K562 (cell line): ENCODE results near the gene MYO3B. TPM values are rescaled to one million over a fixed set of nuclear protein-coding genes. Genes with fewer than 3 reads are reported as not detected.

ENCODE experiments used
- ATAC-seq: fragments of 200-7000 bp; cut with Tn5 transposase; 3 replicates; pipeline ENCODE4 v1.9.1; 2020; ENCODE audit warnings: moderate library complexity
- BruUV-seq: library from RNA; stranded (reverse); fragments of 400-500 nt; replicated peaks from 2 replicates; lab custom pipeline; 2021; lab: Mats Ljungman, UMichigan
- CTCF ChIA-PET: fragments of 300-600 bp; formaldehyde crosslinking; extraction: SDS; loops from one replicate; lab custom pipeline; 2021; ENCODE audit warnings: low intra/inter-chr PET ratio; lab: Yijun Ruan, JAX
- POLR2A ChIA-PET: fragments of 300-600, 350-650 bp; sonication (Branson Sonifier 250); formaldehyde crosslinking; extraction: SDS; loops from one replicate; lab custom pipeline; 2021; ENCODE audit warnings: antibody characterized with exemption, inconsistent platforms; lab: Yijun Ruan, JAX
- DNase-seq, 4 experiments: peaks; one replicate each; pipeline versions ENCODE4 v3.0.0 to v3.0.0-alpha.2; 2011 to 2018; ENCODE audit warnings: low spot score in 3 of 4, mixed read lengths in 3 of 4; ENCODE audit errors: extremely low read depth in 1 of 4
- FAIRE-seq: peaks from 2 replicates; lab custom pipeline; 2011; peaks lifted over from hg19 to GRCh38; lab: Jason Lieb, UNC
- H2AFZ ChIP-seq: 2 replicates; pipeline ENCODE4 v1.6.0; 2011; ENCODE audit warnings: low read depth, low read length, control low read depth, inconsistent platforms
- H3K27ac ChIP-seq: fragments of 200-600 bp; 3 replicates; pipeline ENCODE4 v1.8.0; 2011; ENCODE audit warnings: low read depth, mild to moderate bottlenecking, control low read depth, inconsistent platforms, low read length, moderate library complexity, mixed read lengths; ENCODE audit errors: extremely low read depth
- H3K27me3 ChIP-seq, 2 experiments: fragments of 300-600 bp in 1 of 2; 2 replicates in 1 of 2; 3 replicates in 1 of 2; pipeline versions ENCODE4 v1.6.0 to v1.8.0; 2011; ENCODE audit warnings: inconsistent platforms in 2 of 2, low read length in 2 of 2, mild to moderate bottlenecking in 1 of 2, mixed read lengths in 1 of 2, moderate library complexity in 1 of 2; ENCODE audit not compliant: control insufficient read depth in 2 of 2, insufficient read depth in 2 of 2
- H3K36me3 ChIP-seq: fragments of 300-600 bp; 3 replicates; pipeline ENCODE4 v1.8.0; 2011; ENCODE audit warnings: mild to moderate bottlenecking, low read length, inconsistent platforms; ENCODE audit not compliant: control insufficient read depth, insufficient read depth
- H3K4me1 ChIP-seq, 2 experiments: fragments of 200-600 bp in 1 of 2; replicated peaks in 1 of 2; 2 replicates in 1 of 2; 3 replicates in 1 of 2; pipeline versions ENCODE4 v1.5.1 to v1.8.0; 2011; ENCODE audit warnings: inconsistent platforms in 2 of 2, low read length in 2 of 2, mild to moderate bottlenecking in 1 of 2, mixed read lengths in 1 of 2, moderate library complexity in 1 of 2; ENCODE audit not compliant: control insufficient read depth in 2 of 2, insufficient read depth in 2 of 2
- H3K4me2 ChIP-seq: 2 replicates; pipeline ENCODE4 v1.6.1; 2011; ENCODE audit warnings: low read length, control low read depth, inconsistent platforms, mixed read lengths; ENCODE audit not compliant: insufficient read depth
- H3K4me3 ChIP-seq: fragments of 200-600 bp; sonication (generic), shearing (Covaris generic); 2 replicates; pipeline ENCODE4 v1.5.1; 2016; ENCODE audit warnings: control low read depth, inconsistent platforms
- H3K79me2 ChIP-seq: fragments of 200-600 bp; 3 replicates; pipeline ENCODE4 v1.8.0; 2011; ENCODE audit warnings: low read length, inconsistent platforms; ENCODE audit not compliant: control insufficient read depth, insufficient read depth
- H3K9ac ChIP-seq, 2 experiments: 2 replicates each; pipeline versions ENCODE4 v1.6.0 to v1.6.1; 2011; ENCODE audit warnings: low read depth in 2 of 2, low read length in 2 of 2, control low read depth in 1 of 2, inconsistent platforms in 1 of 2, mild to moderate bottlenecking in 1 of 2, mixed read lengths in 1 of 2; ENCODE audit not compliant: insufficient read depth in 1 of 2
- H3K9me1 ChIP-seq: one replicate; pipeline ENCODE4 v1.6.0; 2011; ENCODE audit warnings: inconsistent platforms, mild to moderate bottlenecking, low read length, moderate library complexity; ENCODE audit not compliant: control insufficient read depth, insufficient read depth
- H3K9me3 ChIP-seq: replicated peaks from 2 replicates; pipeline ENCODE4 v1.5.1; 2011; ENCODE audit warnings: low read depth, low read length, inconsistent platforms; ENCODE audit not compliant: control insufficient read depth, insufficient read depth
- H4K20me1 ChIP-seq: replicated peaks from 2 replicates; pipeline ENCODE4 v1.6.1; 2011; ENCODE audit warnings: low read length, inconsistent platforms, mixed read lengths; ENCODE audit not compliant: control insufficient read depth, insufficient read depth
- BACH1 ChIP-seq: fragments of 200-800 bp; sonication (Bioruptor generic); IDR thresholded peaks from 2 replicates; pipeline ENCODE4 v1.6.1; 2016; ENCODE audit warnings: missing genetic modification characterization, missing compliant biosample characterization
- CBFA2T3 ChIP-seq: fragments of 450-650 bp; IDR thresholded peaks from 2 replicates; pipeline ENCODE4 v1.6.1; 2017
- EGR1 ChIP-seq: fragments of 450-650 bp; conservative IDR thresholded peaks from 2 replicates; pipeline ENCODE4 v1.6.1; 2017; ENCODE audit warnings: mild to moderate bottlenecking
- ETV6 ChIP-seq, 3 experiments: fragments of 150-350 bp in 1 of 3; sonication (generic) in 1 of 3; formaldehyde crosslinking in 1 of 3; IDR thresholded peaks; 2 replicates each; pipeline versions ENCODE4 v1.6.1 to v1.8.0; 2014 to 2022; ENCODE audit warnings: borderline replicate concordance in 2 of 3, low read depth in 2 of 3, antibody characterized with exemption in 1 of 3, low read length in 1 of 3, mild to moderate bottlenecking in 1 of 3, missing genetic modification reagents in 1 of 3
- KHSRP ChIP-seq: fragments of 450-650 bp; IDR thresholded peaks from 2 replicates; pipeline ENCODE4 v1.6.1; 2017
- WGBS: fragments of 100-300 bp; shearing (Covaris generic); methylation state at CpG from one replicate; pipeline ENCODE4 v1.1.6; 2016; ENCODE audit warnings: low coverage, mixed read lengths; ENCODE audit not compliant: insufficient coverage; ENCODE audit errors: missing lambda C conversion rate; 5-methylcytosine and 5-hydroxymethylcytosine counted together
- in situ Hi-C: fragments of 300-500 bp; cut with MboI; formaldehyde crosslinking; loops from 4 replicates; pipeline ENCODE4 v1.15.0; 2018; ENCODE audit warnings: inconsistent platforms, mixed read lengths
- intact Hi-C: fragments of 100-400 bp; cut with micrococcal nuclease; formaldehyde crosslinking; loops from 2 replicates; pipeline ENCODE4 v1.14.2; 2022
- polyA plus RNA-seq, 8 experiments: library from polyadenylated mRNA; depleted of rRNA in 4 of 8; stranded (reverse) in 5 of 8; unstranded in 3 of 8; fragments of >200 nt; fragmentation: Nextera tagmentation in 2 of 8; fragmentation: Illumina TruSeq in 1 of 8; extraction: Ambion mirVana in 2 of 8; extraction: Trizol in 1 of 8; gene quantifications; 2 replicates each; pipeline versions ENCODE4 v1.2.1 to v1.2.3, GENCODE V29; 2011 to 2014; ENCODE audit warnings: inconsistent platforms in 1 of 8, missing spikeins in 1 of 8
- total RNA-seq, 7 experiments: library from RNA; depleted of rRNA in 6 of 7; stranded (reverse); fragments of >200 nt in 6 of 7; fragmentation: Illumina TruSeq in 2 of 7; extraction: Trizol in 2 of 7; gene quantifications; 2 replicates each; pipeline versions ENCODE4 v1.2.1 to v1.2.3, GENCODE V29; 2011 to 2021; ENCODE audit warnings: low replicate concordance in 1 of 7
- TF ChIP-seq, protein P1 (sequence below), 2 experiments: fragments of 450-650 bp; conservative IDR thresholded peaks; 2 replicates each; pipeline ENCODE4 v1.6.1; 2017; ENCODE audit warnings: mild to moderate bottlenecking in 2 of 2, moderate library complexity in 2 of 2

The MYO3B gene
- total and polyA plus RNA-seq, 9 of the 15 experiments (the other 6 are each of a cell fraction or from before 2014, with no cell fraction given), result 2.7 to 6.5 (median 3.6) TPM

- Histone ChIP-seq H3K27ac (no peak overlapping the region), H3K4me3 (no peak overlapping the region), H3K36me3 (no peaks in the 10 kb centered on the region), H3K79me2 (no peaks in the 10 kb centered on the region), H4K20me1 (no peaks in the 10 kb centered on the region), H3K9me3 (no peaks in the 10 kb centered on the region; the same call in 1 of the 2 replicates), H3K27me3 (no peaks in the 10 kb centered on the region), H2AFZ (no peak overlapping the region), H3K9ac (no peak overlapping the region), H3K4me1 (peaks cover 0 to 21% of the 10 kb centered on the region in 2 experiments; a peak in 3 of 5 replicates), H3K4me2 (no peak overlapping the region), H3K9me1 (no peaks in the 10 kb centered on the region)
- BruUV-seq, result no TSS peak
- TF ChIP-seq ETV6 (IDR thresholded peaks at IDR 0.05; ENCODE audit: borderline replicate concordance in 1 of 2, low read depth in 2 of 2, low read length in 1 of 2) (no peak), ETV6 (CRISPR knock-in tag; IDR thresholded peaks at IDR 0.05; ENCODE audit: borderline replicate concordance) (no peak), BACH1 (tag) (0 out of 2 replicates have a peak, but pooled peaks have one; percentile 10), CBFA2T3 (no peak), KHSRP (no peak), EGR1 (no peak)
- TF ChIP-seq, protein P1, sequence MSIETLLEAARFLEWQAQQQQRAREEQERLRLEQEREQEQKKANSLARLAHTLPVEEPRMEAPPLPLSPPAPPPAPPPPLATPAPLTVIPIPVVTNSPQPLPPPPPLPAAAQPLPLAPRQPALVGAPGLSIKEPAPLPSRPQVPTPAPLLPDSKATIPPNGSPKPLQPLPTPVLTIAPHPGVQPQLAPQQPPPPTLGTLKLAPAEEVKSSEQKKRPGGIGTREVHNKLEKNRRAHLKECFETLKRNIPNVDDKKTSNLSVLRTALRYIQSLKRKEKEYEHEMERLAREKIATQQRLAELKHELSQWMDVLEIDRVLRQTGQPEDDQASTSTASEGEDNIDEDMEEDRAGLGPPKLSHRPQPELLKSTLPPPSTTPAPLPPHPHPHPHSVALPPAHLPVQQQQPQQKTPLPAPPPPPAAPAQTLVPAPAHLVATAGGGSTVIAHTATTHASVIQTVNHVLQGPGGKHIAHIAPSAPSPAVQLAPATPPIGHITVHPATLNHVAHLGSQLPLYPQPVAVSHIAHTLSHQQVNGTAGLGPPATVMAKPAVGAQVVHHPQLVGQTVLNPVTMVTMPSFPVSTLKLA (conservative IDR thresholded peaks at IDR 0.05), result no peak
- in situ Hi-C loops, result no loop called here
- DNase-seq (no peak), ATAC-seq (no peak; the same call in 2 of the 3 replicates), FAIRE-seq (no peak)
- intact Hi-C loops, result no loop called here
- ChIA-PET POLR2A (no interaction called here), CTCF (no interaction called here)
- 23% methylated on average over 2 of the region's 2 CpGs for WGBS
Observed at GRCh38 chr2:170354388-170354787, 176.4 kb downstream of the MYO3B start.
